ENCODE results near the gene CACNA1H. TPM values are rescaled to one million over a fixed set of nuclear protein-coding genes. Genes with fewer than 3 reads are reported as not detected.

CACNA1H gene
- total RNA-seq, 2 experiments from 2014 or later, result 0.26 to 0.61 TPM

DNA sequence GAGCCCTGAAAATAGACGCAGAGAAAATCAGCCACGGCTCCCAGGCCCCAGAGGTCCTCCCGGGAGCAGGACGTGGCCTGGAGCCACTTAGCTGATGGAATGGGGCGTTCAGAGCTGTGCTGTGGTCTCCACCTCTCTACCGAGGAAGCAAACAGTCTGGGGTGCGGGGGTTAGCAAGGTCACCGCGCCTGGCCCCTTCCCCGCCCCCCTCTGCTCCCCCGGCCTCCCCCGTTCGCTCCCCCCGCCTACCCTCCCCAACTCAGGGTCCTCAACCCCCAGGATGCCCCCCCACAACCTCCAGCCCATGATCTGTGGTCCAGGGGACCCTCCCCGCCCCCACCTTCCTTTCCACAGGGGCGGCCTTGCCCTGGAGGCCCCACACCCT lies 36.2 kb upstream of the CACNA1H start:
- no peak for DNase-seq
- Mint-ChIP-seq H3K9me3 (no peaks in the 10 kb centered on the region), H3K4me1 (ENCODE audit: low read depth) (no peaks in the 10 kb centered on the region), H3K36me3 (no peaks in the 10 kb centered on the region), H3K4me3 (no peak overlapping the region), H3K27ac (no peak overlapping the region), H3K27me3 (peaks cover 1% of the 10 kb centered on the region)
- CTCF ChIA-PET, result no interaction called here
- intact Hi-C loops (cut with micrococcal nuclease), result no loop called here
- POLR2A ChIA-PET, result no interaction called here

DNA sequence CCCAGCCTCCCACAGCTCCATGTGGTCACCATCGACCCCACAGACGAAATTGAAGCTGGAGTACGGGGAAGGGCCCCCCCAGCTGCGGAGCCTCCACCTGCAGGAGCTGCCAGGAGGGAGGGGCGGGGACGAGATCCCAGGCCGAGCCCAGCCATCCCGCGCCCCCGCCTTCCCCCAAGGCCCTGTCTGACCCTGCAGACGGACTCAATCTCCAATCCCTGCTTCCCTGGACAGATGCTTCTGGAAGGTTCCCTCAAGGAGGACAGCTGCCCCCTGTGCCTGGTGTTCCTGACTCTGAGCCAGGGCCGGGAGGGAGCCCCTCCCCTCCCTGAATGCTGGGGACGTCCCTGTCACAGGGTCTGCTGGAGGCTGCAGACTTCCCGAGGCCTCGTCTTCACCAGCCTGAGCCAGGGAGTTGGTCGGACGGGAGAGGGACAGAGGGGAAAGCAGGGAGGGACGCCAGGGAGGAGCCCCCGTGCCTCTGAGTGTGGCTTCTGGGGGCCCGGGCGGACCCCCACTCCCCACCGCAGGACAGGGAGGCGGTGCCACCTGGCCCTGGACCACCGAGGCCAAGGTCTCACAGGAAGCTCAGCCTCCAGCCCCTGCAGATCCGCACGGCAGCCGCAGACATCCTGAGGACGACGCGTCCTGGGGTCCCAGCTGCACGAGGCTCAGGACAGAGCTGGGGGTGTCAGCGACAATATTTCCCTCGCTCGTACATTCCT lies 35.6 kb upstream of the CACNA1H start:
- no peaks in the 10 kb centered on the region for H3K9me3 Mint-ChIP-seq
- H3K27ac Mint-ChIP-seq, result no peak overlapping the region
- intact Hi-C loops (cut with micrococcal nuclease), result no loop called here
- H3K4me1 Mint-ChIP-seq (ENCODE audit: low read depth), result no peaks in the 10 kb centered on the region
- ChIA-PET CTCF (no interaction called here), POLR2A (no interaction called here)
- H3K36me3 Mint-ChIP-seq, result no peaks in the 10 kb centered on the region
- no peak for DNase-seq
- H3K4me3 Mint-ChIP-seq, result no peak overlapping the region
- H3K27me3 Mint-ChIP-seq, result peaks cover 1% of the 10 kb centered on the region

DNA sequence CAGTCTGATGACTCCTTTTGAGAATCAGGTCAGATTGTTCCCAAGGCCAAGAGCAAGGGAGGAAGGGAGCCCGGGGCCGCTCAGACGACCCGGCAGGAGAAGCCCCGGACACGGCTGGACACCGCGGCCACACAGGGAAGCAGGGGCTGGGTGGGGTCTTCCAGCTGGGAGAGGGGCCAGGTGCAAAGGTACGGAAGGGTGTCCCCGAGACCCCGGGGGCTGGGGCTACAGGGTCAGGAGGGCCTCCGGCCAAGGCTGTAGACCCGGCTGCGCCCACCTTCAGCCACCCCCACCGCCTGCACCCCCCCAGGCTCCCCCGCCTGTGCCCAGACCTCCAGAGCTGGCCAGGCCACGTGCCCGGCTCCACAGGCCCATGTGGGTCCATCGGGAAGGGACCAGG lies 35.0 kb upstream of the CACNA1H start:
- Mint-ChIP-seq H3K36me3 (no peaks in the 10 kb centered on the region), H3K4me1 (ENCODE audit: low read depth) (no peaks in the 10 kb centered on the region), H3K27ac (no peak overlapping the region), H3K4me3 (no peak overlapping the region), H3K27me3 (peaks cover 1% of the 10 kb centered on the region), H3K9me3 (no peaks in the 10 kb centered on the region)
- CTCF ChIA-PET, result no interaction called here
- no peak for DNase-seq
- intact Hi-C loops (cut with micrococcal nuclease), result no loop called here
- POLR2A ChIA-PET, result no interaction called here

DNA sequence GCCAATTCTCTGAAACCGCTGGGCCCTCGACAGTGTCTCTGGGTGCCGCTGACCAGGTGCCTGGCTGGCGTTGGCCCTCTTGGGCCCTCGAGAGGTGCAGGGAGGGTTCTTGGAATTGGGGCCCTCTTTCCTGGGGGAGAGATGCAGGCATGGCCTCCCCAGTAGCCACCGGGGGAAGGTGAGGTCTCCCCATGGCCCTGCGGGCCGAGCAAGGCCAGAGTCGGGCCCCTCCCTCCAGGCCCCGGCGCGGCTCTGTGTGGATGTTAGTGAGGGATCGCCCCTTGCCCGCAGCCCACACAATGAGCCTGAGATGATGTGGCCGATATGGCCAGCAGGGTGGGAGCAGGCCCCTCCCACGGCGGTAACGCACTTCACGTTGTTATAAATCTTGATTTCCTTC lies 33.8 kb upstream of the CACNA1H start:
- Mint-ChIP-seq H3K4me1 (ENCODE audit: low read depth) (no peaks in the 10 kb centered on the region), H3K4me3 (no peak overlapping the region), H3K27ac (no peak overlapping the region), H3K27me3 (peaks cover 1% of the 10 kb centered on the region), H3K9me3 (no peaks in the 10 kb centered on the region), H3K36me3 (no peaks in the 10 kb centered on the region)
- no peak for DNase-seq
- intact Hi-C loops (cut with micrococcal nuclease), result no loop called here
- ChIA-PET CTCF (no interaction called here), POLR2A (no interaction called here)

DNA sequence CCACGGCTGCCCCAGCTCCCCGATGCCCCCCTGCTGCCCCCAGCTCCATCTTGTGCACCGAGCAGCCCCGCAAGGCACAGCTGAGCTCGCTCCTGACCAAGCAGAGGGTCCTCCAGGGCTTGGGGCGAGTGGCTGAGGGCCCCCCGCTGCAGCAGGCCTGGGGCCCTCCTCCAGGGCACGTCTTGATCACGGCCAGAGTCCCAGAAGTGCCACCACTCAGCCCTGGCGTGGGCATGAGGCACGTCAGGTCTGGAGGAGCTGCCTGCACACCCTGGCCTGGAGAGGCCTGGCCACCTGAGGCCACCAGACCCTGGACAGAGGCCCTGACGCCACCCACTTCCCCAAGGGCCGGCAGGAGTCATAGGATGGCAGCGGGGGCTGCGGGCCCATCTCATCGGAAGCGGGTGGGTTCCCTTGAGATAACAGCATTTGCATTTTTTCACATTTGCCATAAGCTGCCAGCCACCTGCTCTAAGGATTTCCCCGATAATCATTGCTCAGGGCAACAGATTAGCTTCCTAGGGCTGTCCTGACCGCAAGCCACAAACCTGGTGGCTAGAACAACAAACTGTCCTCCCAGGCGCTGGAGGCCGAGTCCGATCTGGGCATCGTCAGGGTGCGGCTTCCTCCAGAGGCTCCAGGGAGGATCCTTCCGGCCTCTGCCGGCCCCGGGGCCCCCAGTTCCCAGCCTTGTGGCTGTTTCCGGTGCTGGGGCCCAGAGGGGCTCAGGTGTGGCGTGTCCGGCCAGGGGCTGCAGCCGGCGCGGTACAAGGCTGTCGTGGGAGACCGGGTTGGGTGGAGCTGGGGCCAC lies 32.9 kb upstream of the CACNA1H start:
- Mint-ChIP-seq H3K4me1 (ENCODE audit: low read depth) (no peaks in the 10 kb centered on the region), H3K27me3 (no peaks in the 10 kb centered on the region), H3K9me3 (no peaks in the 10 kb centered on the region), H3K27ac (no peak overlapping the region), H3K36me3 (no peaks in the 10 kb centered on the region), H3K4me3 (no peak overlapping the region)
- ChIA-PET CTCF (no interaction called here), POLR2A (no interaction called here)
- intact Hi-C loops (cut with micrococcal nuclease), result no loop called here
- DNase-seq, result no peak

DNA sequence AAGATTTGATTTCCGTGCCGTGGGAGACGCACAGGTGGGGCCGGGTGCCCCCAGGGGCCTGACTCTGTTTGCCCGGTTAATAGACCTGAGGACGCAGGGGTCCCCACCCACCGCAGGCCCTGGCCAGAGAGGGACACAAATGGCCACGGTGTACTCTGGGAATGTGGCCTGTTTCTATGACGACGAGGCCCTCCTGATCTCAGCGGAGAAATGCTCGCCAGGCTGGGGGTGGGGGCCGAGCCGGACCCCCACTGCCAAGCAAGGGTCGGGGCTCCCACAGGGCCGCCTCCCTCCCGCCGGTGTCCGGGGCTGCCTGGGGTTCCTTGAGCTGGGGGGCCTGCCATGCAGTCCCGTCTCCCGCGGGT lies 32.3 kb upstream of the CACNA1H start:
- no peaks in the 10 kb centered on the region for H3K36me3 Mint-ChIP-seq
- H3K9me3 Mint-ChIP-seq, result no peaks in the 10 kb centered on the region
- no peak overlapping the region for H3K4me3 Mint-ChIP-seq
- H3K4me1 Mint-ChIP-seq (ENCODE audit: low read depth), result no peaks in the 10 kb centered on the region
- H3K27me3 Mint-ChIP-seq, result no peaks in the 10 kb centered on the region
- no peak overlapping the region for H3K27ac Mint-ChIP-seq
- ChIA-PET POLR2A (no interaction called here), CTCF (no interaction called here)
- DNase-seq, result no peak
- intact Hi-C loops (cut with micrococcal nuclease), result no loop called here

DNA sequence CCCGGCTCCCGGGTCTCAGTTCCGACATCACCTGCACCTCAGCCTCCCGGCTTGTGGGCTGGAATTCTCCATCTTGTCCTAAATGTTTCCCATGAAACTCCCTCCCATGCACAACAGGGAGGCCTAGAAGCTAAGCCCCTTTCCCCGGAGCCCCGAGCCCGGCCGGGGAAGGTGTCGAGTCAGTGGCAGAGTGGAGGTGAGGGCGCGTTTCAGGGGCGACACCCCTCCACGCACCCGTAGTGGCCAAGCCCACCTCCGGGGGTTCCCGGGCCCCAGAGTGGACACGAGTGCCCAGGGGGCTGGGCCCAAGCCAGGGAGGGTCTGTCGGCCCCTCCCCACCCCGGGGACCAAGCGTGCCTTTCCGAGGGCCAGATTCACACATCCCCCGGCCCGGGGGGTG lies 31.9 kb upstream of the CACNA1H start:
- H3K4me1 Mint-ChIP-seq (ENCODE audit: low read depth), result no peaks in the 10 kb centered on the region
- ChIA-PET CTCF (no interaction called here), POLR2A (no interaction called here)
- no peaks in the 10 kb centered on the region for H3K36me3 Mint-ChIP-seq
- no peaks in the 10 kb centered on the region for H3K9me3 Mint-ChIP-seq
- H3K27ac Mint-ChIP-seq, result no peak overlapping the region
- H3K4me3 Mint-ChIP-seq, result no peak overlapping the region
- H3K27me3 Mint-ChIP-seq, result no peaks in the 10 kb centered on the region
- DNase-seq, result no peak
- intact Hi-C loops (cut with micrococcal nuclease), result no loop called here

DNA sequence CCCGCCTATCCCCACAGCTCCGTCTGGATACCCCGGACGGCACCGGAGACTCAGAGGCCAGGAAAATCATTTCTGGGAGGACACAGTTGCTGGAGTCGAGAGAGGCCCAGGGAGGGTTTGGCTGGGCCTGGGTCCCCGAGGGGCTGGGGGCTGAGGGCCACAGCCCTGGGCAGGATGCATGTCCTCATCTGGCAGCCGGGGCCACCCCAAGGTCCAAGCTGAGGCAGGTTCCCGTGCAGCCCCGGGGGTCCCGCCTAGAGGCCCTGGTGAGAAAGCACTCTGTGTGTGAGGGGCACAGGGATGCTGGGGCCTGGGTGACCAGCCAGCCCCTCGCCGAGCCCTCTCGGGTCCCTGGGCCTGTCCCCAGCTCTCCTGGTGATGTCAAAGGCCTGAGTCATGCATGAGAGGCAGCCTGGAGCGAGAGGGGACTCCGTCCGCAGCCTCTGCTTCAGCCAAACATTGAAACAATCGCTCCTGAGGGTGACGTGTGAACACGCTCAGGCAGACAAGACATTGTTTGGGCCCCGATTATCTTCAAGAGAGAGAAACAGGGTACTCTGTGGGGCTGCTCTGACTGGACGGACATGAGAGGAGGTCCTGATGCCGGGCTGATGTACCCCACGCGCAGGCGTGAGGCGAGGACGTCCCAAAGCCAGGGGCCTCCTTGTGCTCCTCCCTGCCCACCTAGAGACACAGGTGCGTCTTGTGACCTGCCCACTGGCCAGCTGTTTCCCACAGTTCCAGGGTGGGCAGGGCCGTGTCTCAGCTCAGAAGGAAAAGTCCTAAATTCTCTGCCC lies 31.1 kb upstream of the CACNA1H start:
- Mint-ChIP-seq H3K9me3 (no peaks in the 10 kb centered on the region), H3K36me3 (no peaks in the 10 kb centered on the region), H3K27me3 (no peaks in the 10 kb centered on the region), H3K4me1 (ENCODE audit: low read depth) (no peaks in the 10 kb centered on the region), H3K4me3 (no peak overlapping the region), H3K27ac (no peak overlapping the region)
- CTCF ChIA-PET, result no interaction called here
- POLR2A ChIA-PET, result no interaction called here
- intact Hi-C loops (cut with micrococcal nuclease), result no loop called here
- no peak for DNase-seq

DNA sequence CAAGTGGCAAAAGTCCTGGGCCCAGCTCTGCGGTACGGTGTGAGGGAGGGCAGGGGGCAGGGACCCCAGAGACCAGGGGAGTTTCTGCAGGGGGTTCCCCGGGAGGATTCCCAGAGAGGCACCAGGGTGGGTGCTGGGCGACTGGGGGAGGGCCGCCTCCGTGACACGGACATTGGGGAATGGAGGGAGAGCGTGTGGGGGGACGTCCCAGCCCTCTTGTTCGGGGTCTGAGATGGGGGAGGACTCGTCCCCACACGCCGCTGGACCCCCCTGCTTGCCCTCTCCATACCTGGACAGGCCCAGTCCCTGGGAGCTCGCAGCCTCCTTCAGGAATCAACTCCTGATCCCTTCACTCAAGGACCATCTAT lies 30.5 kb upstream of the CACNA1H start:
- no peaks in the 10 kb centered on the region for H3K27me3 Mint-ChIP-seq

DNA sequence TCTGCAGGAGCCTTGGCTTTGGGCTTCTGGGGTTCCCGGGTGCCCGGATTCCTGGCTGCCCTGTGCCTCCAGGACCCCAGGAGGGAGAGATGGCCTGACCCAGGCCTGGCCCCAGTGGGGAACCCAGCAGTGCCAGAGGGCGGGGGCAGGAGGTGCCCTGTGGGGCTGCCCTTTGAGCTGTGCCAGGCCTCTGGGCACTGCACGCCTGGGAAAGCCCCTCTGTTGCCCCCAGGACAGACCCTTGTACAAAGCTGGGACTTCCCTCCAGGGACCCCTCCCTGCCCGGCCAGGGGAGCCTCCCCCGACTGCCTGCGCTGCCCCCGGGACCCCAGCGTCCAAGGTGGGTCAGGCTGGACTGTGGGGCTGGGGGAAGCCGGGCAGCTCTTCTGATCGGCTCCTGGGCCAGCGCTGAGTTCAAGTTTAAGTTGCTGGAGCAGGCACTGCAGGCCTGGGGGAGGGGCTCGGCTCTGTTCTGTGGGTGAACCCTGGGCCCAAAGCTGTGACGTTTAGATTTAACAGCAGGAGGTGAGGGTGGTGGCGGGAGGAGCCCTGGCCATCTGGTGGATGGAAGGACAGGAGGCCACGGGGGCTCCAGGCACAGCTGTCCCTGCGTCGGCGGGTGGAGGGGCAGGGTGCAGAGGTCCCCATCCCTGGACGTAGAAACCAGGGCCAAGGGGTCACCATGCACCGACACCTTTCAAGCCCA lies 29.2 kb upstream of the CACNA1H start:
- Mint-ChIP-seq H3K36me3 (no peaks in the 10 kb centered on the region), H3K27me3 (no peaks in the 10 kb centered on the region), H3K4me3 (no peak overlapping the region), H3K9me3 (no peaks in the 10 kb centered on the region), H3K4me1 (ENCODE audit: low read depth) (no peaks in the 10 kb centered on the region), H3K27ac (no peak overlapping the region)
- DNase-seq, result no peak
- CTCF ChIA-PET, result no interaction called here
- intact Hi-C loops (cut with micrococcal nuclease), result no loop called here
- POLR2A ChIA-PET, result no interaction called here

More for the DNA sequence above, 30.5 kb upstream of the CACNA1H start:
- POLR2A ChIA-PET, result no interaction called here
- CTCF ChIA-PET, result no interaction called here
- H3K4me3 Mint-ChIP-seq, result no peak overlapping the region
- H3K27ac Mint-ChIP-seq, result no peak overlapping the region
- H3K9me3 Mint-ChIP-seq, result no peaks in the 10 kb centered on the region
- intact Hi-C loops (cut with micrococcal nuclease), result no loop called here
- H3K36me3 Mint-ChIP-seq, result no peaks in the 10 kb centered on the region
- no peaks in the 10 kb centered on the region for H3K4me1 Mint-ChIP-seq (ENCODE audit: low read depth)
- DNase-seq, result no peak

DNA sequence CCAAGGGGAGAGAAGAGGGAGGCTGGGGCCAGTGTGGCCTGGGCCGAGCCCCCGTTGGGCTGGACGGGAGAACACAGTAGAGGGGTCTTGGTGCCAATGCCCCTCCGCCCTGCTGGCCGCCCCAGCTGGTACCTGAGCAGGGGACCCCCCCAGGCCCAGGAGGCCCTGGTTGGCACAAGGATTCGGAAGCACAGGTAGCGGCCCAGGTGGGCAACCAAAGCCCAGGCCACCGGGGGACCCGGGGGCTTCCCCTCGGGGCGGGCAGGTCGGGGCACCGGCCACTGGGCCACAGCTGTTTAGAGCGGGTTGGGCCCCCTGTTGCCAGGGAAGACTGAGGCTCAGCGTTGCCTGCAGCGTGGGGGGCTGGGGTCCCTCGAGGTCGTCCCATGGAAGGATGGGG lies 28.6 kb upstream of the CACNA1H start:
- Mint-ChIP-seq H3K4me3 (no peak overlapping the region), H3K27me3 (no peaks in the 10 kb centered on the region), H3K36me3 (no peaks in the 10 kb centered on the region), H3K27ac (no peak overlapping the region), H3K4me1 (ENCODE audit: low read depth) (no peaks in the 10 kb centered on the region), H3K9me3 (no peaks in the 10 kb centered on the region)
- DNase-seq, result no peak
- ChIA-PET POLR2A (no interaction called here), CTCF (no interaction called here)
- intact Hi-C loops (cut with micrococcal nuclease), result no loop called here

DNA sequence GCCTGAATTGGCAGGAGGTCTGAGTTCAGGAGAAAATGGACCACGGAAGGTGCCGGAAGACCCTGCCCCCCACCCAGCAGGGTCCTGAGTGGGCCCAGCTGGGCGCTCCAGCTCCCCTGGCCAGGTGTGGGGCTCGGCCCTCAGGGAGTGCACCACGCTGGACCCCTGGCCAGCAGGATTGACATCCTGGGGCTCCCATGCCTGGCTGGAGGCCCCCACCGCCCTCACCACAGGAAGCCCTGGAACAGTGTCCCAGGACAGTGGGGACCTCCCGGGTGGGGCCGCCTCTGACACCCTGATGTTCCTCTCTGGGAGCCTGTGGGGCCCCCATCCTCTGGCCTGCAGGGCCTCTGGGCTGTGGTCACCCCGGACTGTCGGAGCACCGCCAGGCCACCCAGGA lies 28.1 kb upstream of the CACNA1H start:
- H3K27ac Mint-ChIP-seq, result no peak overlapping the region
- CTCF ChIA-PET, result no interaction called here

More for the DNA sequence above, 28.1 kb upstream of the CACNA1H start:
- Mint-ChIP-seq H3K4me3 (no peak overlapping the region), H3K36me3 (no peaks in the 10 kb centered on the region), H3K9me3 (no peaks in the 10 kb centered on the region), H3K4me1 (ENCODE audit: low read depth) (no peaks in the 10 kb centered on the region), H3K27me3 (no peaks in the 10 kb centered on the region)
- no peak for DNase-seq
- intact Hi-C loops (cut with micrococcal nuclease), result no loop called here
- POLR2A ChIA-PET, result no interaction called here
